NT2/D1 (cell line): ENCODE measurements around the gene CTCF.

Experiments used
- SUZ12 ChIP-seq: IDR thresholded peaks from 2 replicates; pipeline ENCODE4 v1.6.1; 2011; ENCODE audit not compliant: insufficient read length, insufficient read depth; ENCODE audit errors: extremely low read depth
- ZNF274 ChIP-seq: IDR thresholded peaks from 2 replicates; pipeline ENCODE4 v1.6.1; 2011; ENCODE audit warnings: mild to moderate bottlenecking, low read depth, low read length

GRCh38 chr16:67549240-67549639, 13.1 kb upstream of the CTCF start:
- no peak for TF ChIP-seq SUZ12
- TF ChIP-seq ZNF274, result no peak
